ENCODE data around the gene ACSS3.
"Not testable (repeated sequence)": the region's sequence is repeated elsewhere in the genome, so short reads cannot be mapped to it uniquely, and the experiment has no call there.

ACSS3 gene

GRCh38 chr12:81077686-81078441, at the start of gene ACSS3:
Gene ACSS3, plus strand, starts transcription at chr12:81078079. Its CDS starts 42 bp downstream, at chr12:81078121.
- no peak for DNase-seq

- no peak for DNase-seq
These were observed 43.0 kb upstream of the ACSS3 start for GRCh38 chr12:81034926-81035325.

GRCh38 chr12:81039231-81039630, 38.6 kb upstream of the ACSS3 start:
- DNase-seq, result no peak

- no peak for DNase-seq
These were observed 33.7 kb upstream of the ACSS3 start for GRCh38 chr12:81043979-81044740.

- not testable (repeated sequence) for DNase-seq
These were observed 12.9 kb upstream of the ACSS3 start for GRCh38 chr12:81064971-81065370.

GRCh38 chr12:81070846-81071245, 7.0 kb upstream of the ACSS3 start:
- no peak for DNase-seq

GRCh38 chr12:81075539-81075938, 2.3 kb upstream of the ACSS3 start:
- DNase-seq, result no peak

- DNase-seq, result no peak
These were observed 572 bp upstream of the ACSS3 start for GRCh38 chr12:81077329-81077685.

GRCh38 chr12:81078469-81079196, 754 bp downstream of the ACSS3 start:
- no peak for DNase-seq

- DNase-seq, result no peak
These were observed 1.6 kb downstream of the ACSS3 start for GRCh38 chr12:81079280-81080076.

GRCh38 chr12:81080431-81080983, 2.6 kb downstream of the ACSS3 start:
- DNase-seq, result no peak

- DNase-seq, result no peak
These were observed 3.8 kb downstream of the ACSS3 start for GRCh38 chr12:81081726-81082125.

- DNase-seq, result no peak
These were observed 5.1 kb downstream of the ACSS3 start for GRCh38 chr12:81083018-81083417.

- DNase-seq, result no peak
These were observed 6.1 kb downstream of the ACSS3 start for GRCh38 chr12:81083906-81084513.

GRCh38 chr12:81084811-81085350, 7.0 kb downstream of the ACSS3 start:
- DNase-seq, result no peak

GRCh38 chr12:81085832-81086231, 8.0 kb downstream of the ACSS3 start:
- no peak for DNase-seq

GRCh38 chr12:81086342-81086741, 8.5 kb downstream of the ACSS3 start:
- no peak for DNase-seq

GRCh38 chr12:81088221-81088620, 10.3 kb downstream of the ACSS3 start:
- DNase-seq, result no peak

- no peak for DNase-seq
These were observed 11.5 kb downstream of the ACSS3 start for GRCh38 chr12:81089412-81089811.

GRCh38 chr12:81092053-81092452, 14.2 kb downstream of the ACSS3 start:
- no peak for DNase-seq

GRCh38 chr12:81094718-81095360, 17.0 kb downstream of the ACSS3 start:
- DNase-seq, result no peak

All from NCI-H1417 treated with DMSO at 0.1 percent for 48 hours (cell line).